B cell (primary cell): ENCODE data around the gene FUOM.

Experiments
- CTCF ChIP-seq: fragments of 200-600 bp; IDR thresholded peaks from one replicate; pipeline ENCODE4 v1.8.0; 2022; ENCODE audit warnings: antibody characterized with exemption, mild to moderate bottlenecking
- EZH2 ChIP-seq: IDR thresholded peaks from 2 replicates; pipeline ENCODE4 v1.6.1; 2012; ENCODE audit warnings: borderline replicate concordance, low read depth, mild to moderate bottlenecking, moderate library complexity, low read length; ENCODE audit not compliant: insufficient read depth, poor library complexity, severe bottlenecking

DNA sequence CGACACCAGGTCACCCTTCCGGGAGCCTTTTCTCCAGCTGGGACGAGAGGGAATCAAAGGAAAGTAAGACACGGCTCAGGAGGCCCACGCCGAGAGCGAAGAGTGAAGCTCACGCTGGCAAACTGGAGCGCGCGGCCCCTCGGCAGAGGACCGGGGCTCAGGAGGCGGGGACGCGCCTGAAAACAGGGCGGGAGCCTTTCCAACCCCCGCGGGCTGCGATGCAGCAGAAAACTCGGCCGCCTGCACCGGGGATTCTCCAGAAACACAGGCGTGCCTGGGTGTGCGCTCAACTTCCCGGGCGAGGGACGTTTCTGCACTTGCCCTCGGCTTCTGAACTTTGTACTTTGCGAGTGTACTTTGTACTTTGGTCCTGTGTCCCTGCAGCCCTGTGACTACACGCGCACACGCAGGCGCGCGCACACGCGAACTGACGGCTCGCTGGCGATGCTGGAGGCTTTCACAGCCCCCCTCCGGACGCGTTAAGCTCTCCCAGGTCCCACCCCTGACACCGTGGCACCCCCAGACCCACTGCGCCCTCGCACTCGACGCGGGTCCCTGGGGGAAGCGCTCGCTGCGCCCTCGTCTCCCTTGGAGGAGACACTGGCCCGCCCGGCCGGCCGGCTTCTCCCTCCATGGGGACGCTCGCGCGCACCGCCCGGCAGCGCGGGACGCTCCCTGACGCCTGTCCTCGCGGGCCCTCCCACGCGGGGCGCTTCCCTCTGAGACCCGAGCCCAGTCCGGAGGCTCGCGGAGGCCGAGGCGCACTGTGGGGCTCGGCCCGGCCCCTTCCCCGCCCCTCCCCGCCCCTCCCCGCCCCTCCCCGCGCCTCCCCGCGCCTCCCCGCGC, 20.7 kb upstream of the FUOM start:
- TF ChIP-seq CTCF (no peak), EZH2 (no peak)
